HG03196 (cell line): Measurements from ENCODE around the gene LRIG3.
"Not testable (repeated sequence)": the region's sequence is repeated elsewhere in the genome, so short reads cannot be mapped to it uniquely, and the experiment has no call there.

Source experiments
- ATAC-seq: cut with Tn5 transposase; IDR thresholded peaks from one replicate; pipeline ENCODE4 v1.9.1; 2021; ENCODE audit not compliant: unreplicated experiment

LRIG3 gene

DNA sequence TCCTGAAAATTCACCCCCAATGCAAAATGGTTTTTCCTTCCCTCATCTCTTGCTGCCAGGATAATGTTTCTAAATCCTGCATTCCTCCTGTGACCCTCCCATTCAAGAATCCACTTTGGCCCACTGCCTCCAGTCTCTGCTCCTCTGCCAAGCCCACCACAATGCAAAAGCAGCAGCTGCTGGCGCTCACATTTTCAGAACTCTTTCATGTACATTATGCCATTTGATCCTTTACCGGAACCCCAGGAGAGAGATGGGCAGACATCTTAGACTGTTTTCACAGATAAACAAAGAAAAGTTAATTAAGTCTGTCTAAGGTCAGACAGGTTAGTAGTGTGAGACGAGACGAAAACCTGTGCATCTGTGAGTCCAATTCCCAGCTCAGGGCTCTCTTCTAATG, 12.9 kb downstream of the LRIG3 start:
- ATAC-seq = no peak

DNA sequence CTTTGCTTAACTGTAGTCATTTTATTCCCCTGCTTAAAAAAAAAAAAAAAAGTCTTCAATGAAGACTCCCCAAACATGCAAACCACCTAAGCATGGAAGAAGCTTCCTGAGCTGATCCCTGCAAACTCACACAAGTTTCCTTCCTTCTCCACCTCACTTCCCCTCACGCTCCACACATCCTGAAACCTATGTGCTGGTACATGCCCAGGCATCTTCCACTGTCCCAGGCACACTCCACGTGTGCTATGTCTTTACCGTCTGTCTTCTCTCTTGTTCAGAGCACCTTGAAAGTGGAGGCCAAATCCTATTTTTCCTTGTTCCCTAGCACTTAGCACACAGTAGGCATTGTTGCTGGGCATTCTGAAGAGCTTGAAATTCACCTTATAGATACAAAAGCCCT, 13.4 kb downstream of the LRIG3 start:
- ATAC-seq = no peak

- ATAC-seq = no peak
Observed at GRCh38 chr12:58905422-58905821, 14.9 kb downstream of the LRIG3 start.

DNA sequence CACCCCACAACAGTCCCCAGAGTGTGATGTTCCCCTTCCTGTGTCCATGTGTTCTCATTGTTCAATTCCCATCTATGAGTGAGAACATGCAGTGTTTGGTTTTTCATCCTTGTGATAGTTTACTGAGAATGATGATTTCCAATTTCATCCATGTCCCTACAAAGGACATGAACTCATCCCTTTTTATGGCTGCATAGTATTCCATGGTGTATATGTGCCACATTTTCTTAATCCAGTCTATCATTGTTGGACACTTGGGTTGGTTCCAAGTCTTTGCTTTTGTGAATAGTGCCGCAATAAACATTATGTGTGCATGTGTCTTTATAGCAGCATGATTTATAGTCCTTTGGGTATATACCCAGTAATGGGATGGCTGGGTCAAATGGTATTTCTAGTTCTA, 17.6 kb downstream of the LRIG3 start:
- not testable (repeated sequence) for ATAC-seq

DNA sequence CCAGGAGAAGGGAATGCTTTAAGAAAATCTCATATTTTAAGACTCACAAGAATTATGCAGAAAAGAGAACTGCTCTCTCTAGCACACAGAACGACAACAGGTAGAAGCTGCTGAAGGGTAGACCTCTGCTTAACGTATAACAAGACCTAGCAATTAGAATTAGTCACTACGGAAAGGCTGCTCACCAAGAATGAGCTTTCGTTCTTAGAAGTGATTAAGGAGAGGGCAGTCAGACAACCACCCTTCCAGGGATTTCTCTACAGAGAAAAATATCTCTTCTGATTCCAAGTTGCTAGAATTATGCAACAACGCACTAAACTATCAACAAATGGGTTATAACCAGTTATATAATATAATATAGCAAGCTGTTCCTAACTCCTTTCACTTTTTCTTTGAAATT, 18.6 kb downstream of the LRIG3 start:
- ATAC-seq = no peak

DNA sequence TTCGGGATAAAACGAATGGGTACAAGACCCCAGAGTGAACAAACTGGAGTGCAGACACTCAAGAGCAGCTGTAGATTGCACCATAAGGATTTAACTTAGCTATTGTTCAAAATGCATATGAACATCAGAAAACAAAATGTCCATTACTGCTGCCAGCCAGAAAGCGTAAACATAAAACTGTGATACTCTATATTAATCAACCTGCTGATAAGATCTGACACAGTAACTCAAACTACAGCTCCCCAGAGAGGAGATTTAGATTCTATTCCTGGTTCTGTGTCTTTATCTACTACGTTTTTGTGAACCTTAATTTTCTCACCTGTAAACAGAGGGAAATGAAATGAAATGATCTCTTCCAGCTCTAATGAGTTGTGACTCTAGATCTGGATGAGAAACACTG, 22.3 kb downstream of the LRIG3 start:
- ATAC-seq = no peak

DNA sequence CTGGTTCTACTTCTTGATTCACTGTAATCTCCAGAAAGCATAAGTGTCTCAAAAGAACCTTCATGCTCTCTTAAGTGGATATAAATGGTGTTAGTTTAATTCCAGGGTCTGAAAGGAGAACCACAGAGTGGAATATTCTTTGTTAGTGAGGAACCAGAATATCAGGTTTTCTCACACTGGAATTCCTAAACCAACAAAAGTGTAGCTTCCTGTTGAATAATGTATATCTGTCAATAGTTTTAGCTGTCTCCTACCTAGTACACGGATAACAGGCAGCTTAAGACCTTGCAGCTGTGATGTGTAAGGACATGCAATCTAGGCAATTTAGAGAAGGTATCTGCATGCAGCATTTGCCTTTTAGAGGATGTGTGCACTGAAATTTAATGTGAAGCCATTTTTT, 24.0 kb downstream of the LRIG3 start:
- ATAC-seq = no peak

- no peak for ATAC-seq
Observed at GRCh38 chr12:58895053-58895452, 25.3 kb downstream of the LRIG3 start.

- no peak for ATAC-seq
Observed at GRCh38 chr12:58894040-58894439, 26.3 kb downstream of the LRIG3 start.

DNA sequence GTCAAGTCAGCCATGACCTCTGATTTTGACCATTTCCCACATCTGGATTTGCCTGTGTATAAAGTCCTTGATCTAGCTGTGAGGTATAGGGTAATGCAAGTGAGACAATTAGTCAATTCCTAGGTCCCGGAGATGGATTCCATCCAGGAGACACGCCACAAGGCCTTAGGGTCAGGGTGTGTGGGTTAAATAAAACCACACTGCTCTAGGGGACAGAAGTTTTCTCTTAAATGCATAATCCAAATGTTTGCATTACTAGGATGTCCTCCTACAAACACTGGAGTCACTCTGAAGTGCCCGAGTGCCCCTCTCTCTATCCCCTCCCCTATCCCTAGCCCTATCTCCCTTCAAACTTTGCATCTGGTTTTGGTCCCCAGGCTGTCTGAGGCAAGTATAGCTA, 26.8 kb downstream of the LRIG3 start:
- no peak for ATAC-seq

DNA sequence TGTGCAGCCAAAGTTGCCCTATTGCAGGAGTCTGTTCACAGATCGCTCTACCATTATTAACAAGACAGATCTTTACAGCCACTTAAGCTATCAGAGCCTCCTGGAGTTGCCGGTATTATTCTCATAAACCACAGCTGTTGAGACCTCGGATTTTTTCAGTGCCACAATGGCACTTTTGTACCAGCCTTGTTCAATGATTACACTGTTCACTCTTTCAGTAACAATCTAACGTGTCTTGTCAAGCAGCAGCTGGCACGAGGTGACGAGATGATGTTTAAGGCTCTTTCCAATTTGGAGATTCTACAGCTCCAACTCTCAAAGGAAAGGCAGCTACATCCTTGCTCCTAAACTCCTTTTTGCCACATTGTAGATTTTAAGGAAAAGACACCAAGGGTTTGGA, 30.7 kb downstream of the LRIG3 start:
- no peak for ATAC-seq

GRCh38 chr12:58888131-58888783, 32.0 kb downstream of the LRIG3 start:
- no peak for ATAC-seq

DNA sequence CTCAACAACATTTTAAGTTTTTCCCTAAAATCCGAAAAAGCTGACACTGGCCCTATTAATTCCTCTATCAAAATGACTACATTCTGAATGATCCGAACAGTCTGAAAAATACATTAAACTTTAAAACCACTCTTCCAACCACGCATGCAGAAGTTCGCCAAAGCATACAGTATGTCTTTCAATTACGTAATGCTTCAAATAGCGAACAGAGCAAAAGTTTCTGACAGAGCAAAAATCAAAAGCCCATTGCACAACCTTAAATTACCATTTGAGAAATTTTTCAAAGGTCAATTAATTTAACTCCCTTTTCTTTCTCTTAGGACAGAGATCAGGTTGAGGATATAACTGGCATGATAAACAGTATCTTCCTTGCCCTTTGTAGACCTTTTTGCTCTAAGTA, 33.2 kb downstream of the LRIG3 start:
- no peak for ATAC-seq

DNA sequence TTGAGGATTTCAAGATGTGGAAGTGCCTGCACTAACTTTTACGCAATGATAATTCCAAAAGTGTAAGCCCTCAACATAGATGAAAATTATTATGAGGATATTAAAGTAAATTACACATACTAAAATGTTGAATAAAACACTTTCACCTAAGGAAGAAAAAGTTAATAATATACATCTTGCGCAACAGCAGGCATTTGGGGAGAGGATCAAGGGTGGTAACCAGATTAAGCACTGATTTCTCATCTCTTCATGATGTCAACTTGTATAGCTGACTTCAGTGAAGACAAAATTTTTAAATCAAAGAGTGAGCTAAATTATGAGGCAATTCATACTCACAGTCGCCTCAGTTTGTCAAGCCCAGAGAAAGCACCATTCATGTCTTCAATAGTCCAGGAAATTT, 33.8 kb downstream of the LRIG3 start:
- no peak for ATAC-seq

DNA sequence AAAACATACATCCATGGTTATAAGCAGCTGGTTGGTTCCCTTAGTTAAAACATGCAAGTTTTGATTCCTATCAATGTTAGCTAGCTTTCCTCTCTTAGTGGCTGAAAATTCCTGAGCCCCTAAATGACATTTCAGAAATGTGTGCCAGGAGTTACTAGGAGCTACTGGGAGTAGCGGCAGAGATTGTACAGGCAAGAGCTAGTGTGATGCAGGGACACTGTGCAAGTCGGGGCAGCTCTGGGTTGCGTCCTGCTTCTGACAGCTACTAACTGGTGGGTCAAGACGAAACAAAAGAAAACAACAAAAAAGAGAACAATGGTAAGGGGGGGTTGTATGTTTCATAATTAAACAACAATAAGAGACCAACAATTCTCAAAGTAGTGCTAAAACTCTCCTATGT, 35.4 kb downstream of the LRIG3 start:
- no peak for ATAC-seq

- peak; percentile 50 for ATAC-seq
Observed at GRCh38 chr12:58883576-58884334, 36.5 kb downstream of the LRIG3 start.

DNA sequence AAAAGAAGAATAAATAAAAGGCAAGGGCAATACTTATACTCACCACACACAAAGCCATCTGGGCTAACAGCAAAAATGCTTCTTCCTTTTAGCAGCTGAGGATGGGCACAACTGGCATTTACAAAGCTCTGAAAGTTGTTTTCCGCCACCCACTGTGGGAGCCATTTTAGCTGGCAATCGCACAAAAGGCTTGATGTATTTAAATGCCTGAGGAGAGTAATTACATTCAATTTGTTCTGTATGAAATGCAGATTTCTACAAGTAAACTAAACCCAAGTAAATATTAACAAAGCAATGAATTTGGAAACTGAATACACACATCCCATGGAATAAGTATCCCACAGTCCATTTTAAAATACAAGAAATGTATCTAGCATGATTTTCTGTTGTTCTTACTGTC, 37.5 kb downstream of the LRIG3 start:
- ATAC-seq = no peak

DNA sequence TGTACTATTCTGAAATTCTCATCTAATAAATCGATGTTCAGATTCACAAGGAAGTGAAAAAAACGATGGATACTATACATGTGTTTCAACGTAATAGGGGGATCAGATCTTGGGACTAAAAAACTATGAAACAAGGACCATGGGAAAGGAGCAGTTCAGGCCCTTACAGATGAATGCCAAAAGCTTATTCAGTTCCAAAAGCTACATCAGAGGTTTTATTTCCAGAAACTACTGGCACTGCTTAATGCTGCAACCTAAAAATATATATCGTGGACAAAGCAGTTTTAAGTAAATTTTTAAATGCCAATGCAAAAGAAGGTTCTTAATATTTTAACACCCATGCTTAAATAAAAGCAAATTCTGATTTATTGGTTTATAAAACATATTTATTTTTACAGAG, 38.5 kb downstream of the LRIG3 start:
- no peak for ATAC-seq

DNA sequence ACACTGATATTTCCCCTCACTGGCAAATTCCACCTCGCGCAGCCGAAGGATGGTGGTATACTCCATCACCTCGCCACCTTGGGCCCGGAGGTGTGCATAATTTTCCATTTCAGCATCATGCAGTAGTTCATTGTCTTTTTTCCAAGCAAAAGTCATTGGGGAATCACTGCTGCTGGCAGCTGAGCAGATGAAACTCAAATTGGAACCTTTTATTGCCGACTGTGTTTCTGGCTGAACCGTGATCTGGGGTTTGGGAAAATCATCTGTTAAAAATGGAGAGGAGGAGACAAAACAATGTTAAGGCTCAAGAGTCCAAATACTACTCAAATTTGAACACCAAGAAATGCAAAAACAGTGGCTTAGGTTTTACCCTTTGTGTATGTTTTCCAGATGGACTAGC, 39.7 kb downstream of the LRIG3 start:
- ATAC-seq = no peak

DNA sequence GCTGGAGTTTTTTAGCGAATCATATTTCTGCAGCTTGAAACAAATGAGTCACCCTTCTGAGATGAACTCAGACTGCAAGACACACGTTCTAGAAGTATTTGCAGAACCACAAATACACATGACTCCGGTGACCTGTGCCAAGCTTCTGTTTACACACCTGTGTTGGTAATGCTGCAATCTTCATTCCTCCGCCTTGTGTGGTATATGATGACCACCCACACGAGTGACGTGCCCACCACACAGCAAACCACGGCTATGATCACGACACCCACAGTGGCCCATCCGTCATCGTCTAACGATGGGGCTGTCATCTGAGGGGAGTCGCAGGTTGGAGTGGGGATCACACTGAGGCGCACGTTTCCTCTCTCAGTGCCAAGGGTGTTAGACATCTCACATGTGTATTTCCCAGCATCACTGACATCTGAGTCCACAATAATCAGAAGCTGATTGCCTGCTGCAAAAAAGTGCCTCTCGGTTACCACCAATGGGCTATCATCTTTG, 43.0 kb downstream of the LRIG3 start:
- ATAC-seq = no peak

- no peak for ATAC-seq
Observed at GRCh38 chr12:58873496-58873895, 46.8 kb downstream of the LRIG3 start.

DNA sequence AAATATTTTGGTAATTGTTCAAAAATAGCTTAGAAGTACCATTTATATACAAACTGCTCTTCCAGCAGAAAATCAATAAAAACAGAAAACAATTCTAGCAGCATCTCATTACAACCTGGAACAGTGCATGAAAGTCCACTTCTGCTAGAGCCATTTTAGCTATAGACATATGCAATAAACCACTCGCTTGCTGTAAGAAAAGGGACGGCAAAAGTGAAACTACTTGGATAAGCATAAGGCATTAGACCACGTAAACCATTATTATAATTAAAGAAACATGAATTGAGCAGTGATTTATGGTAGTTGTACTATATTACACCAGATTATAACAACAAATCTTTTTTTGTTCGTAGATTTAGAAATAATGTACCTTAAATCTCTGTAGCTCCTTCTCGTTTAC, 48.7 kb downstream of the LRIG3 start:
- no peak for ATAC-seq

DNA sequence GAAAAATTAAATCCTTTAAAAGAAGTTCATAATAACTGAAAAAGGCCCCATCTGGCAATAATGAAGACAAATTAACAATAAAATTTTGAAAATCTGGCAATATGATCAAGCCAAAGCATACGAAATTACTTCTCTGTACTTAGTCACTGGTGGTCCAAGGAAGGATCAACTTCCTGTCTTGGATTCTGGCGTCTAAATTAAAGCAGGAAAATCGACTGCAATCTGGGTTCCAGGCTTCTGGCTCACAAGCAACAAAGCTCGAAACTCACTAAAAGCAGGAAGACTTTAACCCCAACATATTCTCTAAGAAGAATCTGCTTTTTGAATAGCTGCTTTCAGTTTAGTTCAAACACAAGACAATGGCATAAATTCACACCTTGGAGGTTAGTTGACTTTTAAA, 49.7 kb downstream of the LRIG3 start:
- no peak for ATAC-seq
